Neutrophil (primary cell): ENCODE data around the gene FBXO10.

Experiments
- H3K27ac ChIP-seq: fragments of 200-600 bp; sonication (generic); 2 replicates; pipeline ENCODE4 v1.5.1; 2016; ENCODE audit warnings: mild to moderate bottlenecking, moderate library complexity
- H3K27me3 ChIP-seq: fragments of 200-600 bp; sonication (generic); 2 replicates; pipeline ENCODE4 v1.6.0; 2016; ENCODE audit warnings: mild to moderate bottlenecking
- H3K36me3 ChIP-seq: fragments of 200-600 bp; sonication (generic); 2 replicates; pipeline ENCODE4 v1.5.1; 2017
- H3K4me1 ChIP-seq, 2 experiments: fragments of 200-600 bp in 1 of 2; sonication (generic) in 1 of 2; 1 replicate in 1 of 2; 2 replicates in 1 of 2; pipeline versions ENCODE4 v1.5.1 to v1.6.1; 2013 to 2016; ENCODE audit warnings: low read depth in 1 of 2, low read length in 1 of 2, mild to moderate bottlenecking in 1 of 2, moderate library complexity in 1 of 2; ENCODE audit not compliant: control insufficient read depth in 1 of 2, insufficient read depth in 1 of 2
- H3K4me3 ChIP-seq, 2 experiments: fragments of 200-600 bp in 1 of 2; sonication (generic) in 1 of 2; 1 replicate in 1 of 2; 2 replicates in 1 of 2; pipeline ENCODE4 v1.5.1; 2013 to 2016; ENCODE audit warnings: low read depth in 1 of 2, low read length in 1 of 2, mild to moderate bottlenecking in 1 of 2, moderate library complexity in 1 of 2
- H3K9me3 ChIP-seq: fragments of 200-600 bp; sonication (generic); 2 replicates; pipeline ENCODE4 v1.5.1; 2016
- TF ChIP-seq, protein P1 (sequence below): fragments of 200-600 bp; sonication (generic); IDR thresholded peaks from 2 replicates; pipeline ENCODE4 v1.5.1; 2016; ENCODE audit warnings: antibody characterized with exemption

The FBXO10 gene

DNA sequence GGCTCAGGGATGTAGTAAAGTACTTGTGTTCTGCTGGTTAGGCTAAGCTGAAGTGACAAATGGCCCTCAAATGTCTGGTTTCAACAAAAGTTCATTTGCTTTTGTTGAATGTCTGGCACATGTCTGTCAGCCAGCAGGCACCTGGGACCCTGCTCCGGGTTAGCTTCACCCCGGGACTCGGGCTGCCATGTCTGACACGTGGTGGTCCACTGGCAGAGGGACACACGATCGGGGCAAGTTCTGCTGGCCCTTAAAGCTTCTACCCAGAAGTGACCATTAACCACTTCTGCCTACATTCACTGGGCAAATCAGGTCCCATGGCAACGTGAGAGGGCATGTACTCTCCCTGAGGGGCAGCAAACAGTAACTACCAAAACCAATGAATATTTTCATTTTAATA is 66.6 kb downstream of the FBXO10 start:
- no peaks in the 10 kb centered on the region for H3K27me3 ChIP-seq
- H3K36me3 ChIP-seq, result peaks cover 3% of the 10 kb centered on the region
- H3K9me3 ChIP-seq, result no peaks in the 10 kb centered on the region
- H3K4me1 ChIP-seq, result no peaks in the 10 kb centered on the region
- TF ChIP-seq, protein P1, sequence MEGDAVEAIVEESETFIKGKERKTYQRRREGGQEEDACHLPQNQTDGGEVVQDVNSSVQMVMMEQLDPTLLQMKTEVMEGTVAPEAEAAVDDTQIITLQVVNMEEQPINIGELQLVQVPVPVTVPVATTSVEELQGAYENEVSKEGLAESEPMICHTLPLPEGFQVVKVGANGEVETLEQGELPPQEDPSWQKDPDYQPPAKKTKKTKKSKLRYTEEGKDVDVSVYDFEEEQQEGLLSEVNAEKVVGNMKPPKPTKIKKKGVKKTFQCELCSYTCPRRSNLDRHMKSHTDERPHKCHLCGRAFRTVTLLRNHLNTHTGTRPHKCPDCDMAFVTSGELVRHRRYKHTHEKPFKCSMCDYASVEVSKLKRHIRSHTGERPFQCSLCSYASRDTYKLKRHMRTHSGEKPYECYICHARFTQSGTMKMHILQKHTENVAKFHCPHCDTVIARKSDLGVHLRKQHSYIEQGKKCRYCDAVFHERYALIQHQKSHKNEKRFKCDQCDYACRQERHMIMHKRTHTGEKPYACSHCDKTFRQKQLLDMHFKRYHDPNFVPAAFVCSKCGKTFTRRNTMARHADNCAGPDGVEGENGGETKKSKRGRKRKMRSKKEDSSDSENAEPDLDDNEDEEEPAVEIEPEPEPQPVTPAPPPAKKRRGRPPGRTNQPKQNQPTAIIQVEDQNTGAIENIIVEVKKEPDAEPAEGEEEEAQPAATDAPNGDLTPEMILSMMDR, result no peak
- no peak overlapping the region for H3K27ac ChIP-seq
- no peak overlapping the region for H3K4me3 ChIP-seq

DNA sequence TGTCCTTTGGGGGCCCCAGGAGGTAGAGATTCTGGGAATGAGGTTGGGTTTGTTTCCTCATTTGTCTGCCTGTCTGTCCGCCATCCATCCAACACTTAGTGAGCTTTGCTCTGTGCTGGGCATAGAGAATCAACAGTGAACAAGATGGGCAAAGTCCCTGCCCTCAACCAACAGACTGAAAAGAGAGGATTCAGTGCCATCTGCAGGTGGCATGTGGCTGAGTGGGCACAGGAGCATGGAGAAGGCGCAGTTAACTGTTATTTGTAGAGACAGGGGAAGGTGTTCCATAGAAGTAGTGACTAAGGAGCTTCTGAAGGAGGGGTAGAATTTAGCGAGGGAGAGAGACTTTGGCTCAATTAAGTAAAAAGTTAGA is 67.4 kb downstream of the FBXO10 start:
- Histone ChIP-seq H3K4me1 (no peaks in the 10 kb centered on the region), H3K27ac (no peak overlapping the region), H3K9me3 (no peaks in the 10 kb centered on the region), H3K36me3 (peaks cover 3% of the 10 kb centered on the region), H3K27me3 (no peaks in the 10 kb centered on the region), H3K4me3 (no peak overlapping the region)
- TF ChIP-seq, protein P1, result no peak

DNA sequence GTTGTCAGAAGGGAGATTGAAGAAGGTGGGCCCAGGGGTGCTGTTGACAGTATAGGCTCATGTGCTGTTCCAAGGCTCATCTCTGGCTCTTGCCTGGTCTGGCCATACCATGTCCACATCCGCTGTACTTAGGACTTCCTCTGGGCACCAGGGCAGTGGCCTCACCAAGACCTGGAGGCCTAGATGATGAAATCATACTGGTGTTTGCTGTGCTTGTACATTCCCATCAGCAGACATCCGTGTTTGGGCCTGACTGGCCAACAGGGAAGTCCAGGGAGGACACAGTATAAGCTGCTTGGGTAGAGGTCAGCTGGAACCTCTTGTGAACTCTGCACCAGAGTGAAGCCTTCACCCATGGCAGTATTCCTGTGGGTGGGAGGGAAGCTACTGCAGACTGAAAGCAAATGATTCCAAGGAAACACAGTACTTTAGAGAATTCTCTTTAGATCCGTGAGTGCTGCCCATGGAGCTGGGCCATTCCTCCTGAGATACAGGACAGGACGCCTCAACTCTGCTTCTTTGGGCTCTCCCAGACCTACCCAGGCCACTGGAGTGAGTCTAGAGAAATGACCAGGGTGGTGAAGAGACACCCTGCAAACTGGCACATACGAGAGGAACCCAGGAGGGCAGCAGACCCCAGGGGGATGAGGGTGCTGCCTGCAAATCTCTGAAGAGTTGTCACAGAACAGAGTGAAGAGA is 67.9 kb downstream of the FBXO10 start:
- Histone ChIP-seq H3K9me3 (no peaks in the 10 kb centered on the region), H3K27me3 (no peaks in the 10 kb centered on the region), H3K4me1 (no peaks in the 10 kb centered on the region), H3K27ac (no peak overlapping the region), H3K4me3 (no peak overlapping the region), H3K36me3 (peaks cover 3% of the 10 kb centered on the region)
- TF ChIP-seq, protein P1, result no peak

DNA sequence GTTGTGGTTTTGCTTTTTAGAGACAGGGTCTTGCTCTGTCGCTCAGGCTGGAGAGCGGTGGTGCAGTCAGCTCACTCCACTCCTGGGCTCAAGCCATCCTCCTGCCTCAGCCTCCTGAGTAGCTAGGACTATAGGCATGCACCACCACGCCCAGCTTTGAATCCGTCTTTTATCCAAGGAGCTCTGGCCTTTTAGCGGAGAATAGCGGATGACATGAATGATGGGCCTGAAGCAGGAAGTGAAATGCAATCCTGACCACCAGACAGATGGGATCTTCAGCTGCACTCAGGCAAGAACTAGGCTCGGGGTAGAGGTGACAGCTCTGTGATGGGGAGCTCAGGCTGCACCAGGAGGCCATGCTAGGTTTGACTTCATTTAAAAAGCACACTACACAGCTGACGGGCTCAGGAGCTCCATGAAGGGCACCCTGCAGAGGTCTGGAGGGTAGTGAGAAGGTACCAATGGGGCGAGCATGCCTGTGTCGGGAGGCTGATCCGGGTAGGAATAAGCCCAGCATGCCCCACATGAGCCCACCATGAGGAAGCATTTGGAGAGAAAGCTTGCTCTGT is 68.5 kb downstream of the FBXO10 start:
- H3K4me1 ChIP-seq, result no peaks in the 10 kb centered on the region
- TF ChIP-seq, protein P1, result no peak
- H3K27me3 ChIP-seq, result no peaks in the 10 kb centered on the region
- H3K27ac ChIP-seq, result no peak overlapping the region
- no peaks in the 10 kb centered on the region for H3K9me3 ChIP-seq
- H3K36me3 ChIP-seq, result peaks cover 4% of the 10 kb centered on the region
- no peak overlapping the region for H3K4me3 ChIP-seq

DNA sequence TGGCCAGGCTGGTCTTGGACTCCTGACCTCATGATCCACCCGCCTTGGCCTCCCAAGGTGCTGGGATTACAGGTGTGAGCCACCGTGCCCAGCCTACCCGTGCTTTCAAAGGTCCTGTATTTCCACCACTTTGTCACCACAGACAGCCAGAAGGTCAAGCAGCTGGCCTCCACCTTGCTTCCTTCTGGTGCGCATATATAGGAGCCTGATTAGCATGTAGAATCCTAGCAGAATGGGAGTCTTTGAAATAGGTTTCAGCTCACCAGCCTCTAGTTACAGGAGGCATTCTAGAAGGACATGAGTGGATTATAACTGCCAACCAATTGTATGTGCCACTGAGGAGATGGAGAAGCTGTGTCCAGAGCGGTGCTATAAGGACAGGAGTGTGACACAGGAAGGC is 71.6 kb downstream of the FBXO10 start:
- Histone ChIP-seq H3K36me3 (peaks cover 23% of the 10 kb centered on the region), H3K27ac (no peak overlapping the region), H3K4me3 (no peak overlapping the region), H3K9me3 (no peaks in the 10 kb centered on the region), H3K4me1 (no peaks in the 10 kb centered on the region), H3K27me3 (no peaks in the 10 kb centered on the region)
- TF ChIP-seq, protein P1, result no peak
